HG03439 (cell line): ENCODE measurements around the gene AADAC.
"Not testable (repeated sequence)": the region's sequence is repeated elsewhere in the genome, so short reads cannot be mapped to it uniquely, and the experiment has no call there.

ENCODE experiments used
- ATAC-seq: cut with Tn5 transposase; IDR thresholded peaks from one replicate; pipeline ENCODE4 v1.9.1; 2021; ENCODE audit warnings: mild to moderate bottlenecking, moderate library complexity; ENCODE audit not compliant: unreplicated experiment

The AADAC gene, protein sequence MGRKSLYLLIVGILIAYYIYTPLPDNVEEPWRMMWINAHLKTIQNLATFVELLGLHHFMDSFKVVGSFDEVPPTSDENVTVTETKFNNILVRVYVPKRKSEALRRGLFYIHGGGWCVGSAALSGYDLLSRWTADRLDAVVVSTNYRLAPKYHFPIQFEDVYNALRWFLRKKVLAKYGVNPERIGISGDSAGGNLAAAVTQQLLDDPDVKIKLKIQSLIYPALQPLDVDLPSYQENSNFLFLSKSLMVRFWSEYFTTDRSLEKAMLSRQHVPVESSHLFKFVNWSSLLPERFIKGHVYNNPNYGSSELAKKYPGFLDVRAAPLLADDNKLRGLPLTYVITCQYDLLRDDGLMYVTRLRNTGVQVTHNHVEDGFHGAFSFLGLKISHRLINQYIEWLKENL

DNA sequence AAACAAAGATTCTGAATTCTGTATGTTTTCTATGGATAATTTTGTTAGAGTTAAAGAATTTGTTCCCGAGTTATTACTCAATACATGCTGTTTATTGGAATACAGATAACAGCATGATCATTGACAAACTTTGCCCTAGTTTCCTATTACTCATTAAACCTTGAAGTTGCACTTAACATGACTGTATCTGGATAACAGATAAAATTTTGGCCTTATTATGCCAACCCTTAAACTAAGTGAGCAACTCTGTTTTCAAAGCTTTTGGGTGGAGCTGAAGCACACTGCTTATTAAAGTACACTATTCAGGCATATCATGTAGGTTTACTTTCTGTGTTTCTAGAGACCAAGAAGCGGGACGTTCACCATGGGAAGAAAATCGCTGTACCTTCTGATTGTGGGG lies at the start of gene AADAC:
Gene AADAC (plus strand): TSS at position 318 of the 400 bp plus-strand sequence. CDS start 47 bp downstream, at position 365.
- ATAC-seq = no peak

DNA sequence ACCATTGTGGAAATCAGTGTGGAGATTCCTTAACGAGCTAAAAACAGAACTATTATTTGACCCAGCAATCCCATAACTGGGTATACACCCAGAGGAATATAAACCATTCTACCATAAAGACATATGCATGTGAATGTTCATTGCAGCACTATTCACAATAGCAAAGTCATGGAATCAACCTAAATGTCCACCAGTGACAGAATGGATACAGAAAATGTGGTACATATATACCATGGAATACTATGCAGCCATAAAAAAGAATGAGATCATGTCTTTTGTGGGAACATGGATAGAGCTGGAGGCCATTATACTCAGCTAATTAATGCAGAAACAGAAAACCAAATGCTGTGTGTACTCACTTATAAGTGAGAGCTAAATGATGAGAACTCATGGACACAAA lies 49.2 kb upstream of the AADAC start:
- not testable (repeated sequence) for ATAC-seq

DNA sequence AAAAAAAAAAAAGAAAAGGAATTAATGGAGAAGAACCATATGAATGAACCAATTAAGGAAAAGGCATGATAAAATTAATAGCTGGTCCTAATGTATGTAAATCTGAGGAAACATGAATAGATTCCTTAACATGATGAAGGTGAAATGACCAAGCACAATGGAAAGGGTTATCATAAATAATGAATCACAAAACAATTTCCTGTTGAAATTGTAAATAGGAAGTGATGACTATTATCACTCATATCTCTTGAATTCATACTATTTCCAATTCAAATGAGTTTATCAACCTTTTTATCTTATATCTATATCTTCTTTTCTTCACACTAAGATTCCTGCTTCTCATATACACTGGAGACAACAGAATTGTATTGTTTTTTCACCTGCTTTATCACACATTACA lies 48.2 kb upstream of the AADAC start:
- no peak for ATAC-seq

DNA sequence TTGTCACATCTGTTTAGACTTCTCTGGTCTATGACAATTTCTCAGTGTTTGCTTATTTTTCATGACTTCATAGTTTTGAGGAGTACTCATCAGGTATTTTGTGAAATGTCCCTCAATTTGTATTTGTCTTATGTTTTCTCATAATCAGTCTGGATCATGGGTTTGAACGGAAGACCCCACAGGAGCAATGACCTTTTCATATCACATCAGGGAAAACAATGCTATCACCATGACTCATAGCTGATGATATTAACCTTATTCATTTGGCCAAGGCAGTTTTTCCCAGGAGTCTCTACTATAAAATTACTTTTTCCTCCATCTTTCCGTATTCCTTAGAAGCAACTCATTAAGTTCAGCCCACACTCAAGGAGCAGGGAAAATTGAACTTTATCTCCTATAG lies 47.5 kb upstream of the AADAC start:
- ATAC-seq = no peak

DNA sequence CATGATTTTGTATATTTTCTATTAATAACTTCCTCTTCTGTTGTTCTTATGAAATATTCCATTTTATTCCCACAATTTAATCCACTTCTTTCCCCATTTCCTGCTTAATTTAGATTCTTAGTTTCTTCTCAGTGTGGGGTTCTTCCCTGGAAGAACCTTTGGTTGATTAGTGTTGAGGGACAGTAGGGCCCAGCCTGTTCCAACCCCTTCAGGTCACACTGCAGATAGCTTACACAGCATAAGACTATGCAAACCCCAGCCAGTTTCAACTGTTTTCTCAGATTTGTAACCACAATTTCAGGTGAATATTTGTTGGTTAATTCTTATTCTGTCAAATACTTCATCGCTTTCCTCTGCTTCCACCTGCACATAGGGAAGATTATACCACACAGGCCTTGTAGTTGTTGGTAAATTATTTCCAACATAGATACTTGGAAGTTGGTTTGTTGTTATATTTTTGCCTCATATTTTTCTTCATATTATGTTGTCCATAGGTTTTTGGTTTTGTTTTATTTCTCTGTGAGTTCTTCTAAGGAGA lies 45.5 kb upstream of the AADAC start:
- no peak for ATAC-seq

DNA sequence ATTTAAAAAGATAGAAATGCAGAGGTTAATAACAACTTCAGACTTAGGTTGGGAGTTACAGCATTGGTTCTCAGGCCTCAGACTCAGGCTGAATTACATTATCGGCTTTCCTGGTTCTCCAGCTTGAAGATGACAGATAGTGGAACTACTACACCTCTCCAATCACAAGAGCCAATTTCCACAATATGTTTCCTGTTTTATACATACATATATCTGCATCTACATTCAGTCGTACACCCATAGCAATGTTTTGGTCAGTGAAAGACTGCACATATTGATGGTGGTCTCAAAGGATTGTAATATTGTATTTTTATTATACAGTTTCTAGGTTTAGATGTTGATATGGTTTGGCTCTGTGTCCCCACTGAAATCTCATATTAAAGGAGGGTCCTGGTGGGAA lies 44.7 kb upstream of the AADAC start:
- ATAC-seq = no peak

DNA sequence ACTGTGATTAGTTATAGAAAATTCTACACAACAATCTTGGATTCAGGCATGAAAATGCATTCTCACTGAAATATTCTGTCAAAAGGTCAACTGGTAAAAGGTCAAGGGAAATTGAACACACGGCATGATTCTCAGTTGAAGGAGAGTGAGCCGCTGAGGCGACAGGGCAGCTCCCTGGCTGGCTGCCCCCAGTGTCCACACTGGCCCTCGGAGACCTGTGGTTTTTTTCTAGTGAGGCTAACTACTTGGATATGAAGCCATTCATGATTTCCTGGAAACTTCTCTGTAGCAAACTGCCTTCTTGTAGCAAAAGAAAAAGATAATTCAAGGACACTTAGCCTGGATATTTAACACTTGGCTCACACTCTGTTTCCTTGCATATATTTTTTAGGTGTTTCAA lies 43.0 kb upstream of the AADAC start:
- ATAC-seq = no peak

DNA sequence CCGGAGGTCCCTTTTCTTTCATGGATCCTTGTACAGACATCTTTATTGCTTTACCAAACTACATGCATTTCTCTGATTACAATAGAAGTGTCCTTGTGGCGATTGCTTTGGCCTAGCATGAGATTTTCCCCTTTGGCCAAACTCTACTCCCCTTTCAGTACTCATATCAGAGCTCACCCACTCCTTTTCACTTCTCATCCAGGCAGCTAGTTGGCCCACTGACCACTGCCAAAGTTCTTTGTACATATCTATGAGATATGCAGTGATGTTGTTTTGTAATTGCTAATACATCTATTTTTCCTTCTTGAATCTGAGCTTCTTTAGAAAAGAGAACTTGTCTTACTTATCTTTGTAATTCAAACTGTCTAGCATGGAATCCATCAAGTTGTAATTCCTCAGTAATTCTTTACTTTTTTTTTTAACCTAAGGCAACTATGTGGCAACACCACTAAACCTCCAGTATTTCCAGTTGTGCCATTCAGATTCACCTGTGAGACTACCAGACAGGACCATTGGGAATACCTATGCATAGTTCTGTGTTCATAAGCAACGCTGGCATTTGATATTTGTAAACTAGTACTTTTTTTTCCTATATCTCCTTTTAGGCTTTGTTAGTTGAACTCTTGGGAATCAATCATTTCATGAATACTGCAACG lies 41.0 kb upstream of the AADAC start:
- no peak for ATAC-seq

DNA sequence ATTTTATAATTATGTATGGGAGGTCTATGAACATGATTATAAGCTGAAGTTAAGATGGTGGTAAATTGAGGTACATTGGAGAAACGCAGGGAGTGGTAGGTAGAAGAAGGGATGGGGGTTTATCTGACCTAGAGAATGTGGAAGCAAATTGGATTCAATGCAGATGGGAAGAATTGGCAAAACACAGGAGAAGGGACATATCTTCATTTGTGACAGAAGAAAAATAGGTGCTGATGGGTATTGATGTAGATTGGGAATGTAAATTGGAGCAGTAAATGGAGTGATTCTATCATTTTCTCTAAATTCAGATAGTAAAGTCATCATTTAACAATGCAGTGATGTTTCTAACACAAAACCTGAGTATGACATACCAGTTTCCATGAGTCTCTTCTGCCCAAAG lies 39.7 kb upstream of the AADAC start:
- ATAC-seq = no peak

DNA sequence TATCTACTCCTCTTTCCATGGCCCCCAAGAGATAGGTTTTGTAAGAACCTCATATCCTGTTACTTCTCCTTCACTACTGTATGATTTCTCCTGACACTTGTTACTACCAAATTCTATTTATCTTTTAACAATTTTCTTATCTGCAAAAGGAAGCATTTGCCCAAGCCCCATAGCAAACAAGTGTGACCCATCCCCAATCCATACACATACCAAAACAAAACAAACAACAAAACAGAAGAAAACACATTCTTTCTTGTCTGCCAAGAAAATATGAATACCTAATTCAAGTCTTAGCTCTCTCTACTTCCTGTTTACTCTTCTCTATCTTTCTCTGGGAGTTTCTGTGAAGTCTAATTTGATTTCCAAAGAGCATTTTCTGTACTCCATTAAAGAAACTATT lies 39.0 kb upstream of the AADAC start:
- ATAC-seq = no peak

DNA sequence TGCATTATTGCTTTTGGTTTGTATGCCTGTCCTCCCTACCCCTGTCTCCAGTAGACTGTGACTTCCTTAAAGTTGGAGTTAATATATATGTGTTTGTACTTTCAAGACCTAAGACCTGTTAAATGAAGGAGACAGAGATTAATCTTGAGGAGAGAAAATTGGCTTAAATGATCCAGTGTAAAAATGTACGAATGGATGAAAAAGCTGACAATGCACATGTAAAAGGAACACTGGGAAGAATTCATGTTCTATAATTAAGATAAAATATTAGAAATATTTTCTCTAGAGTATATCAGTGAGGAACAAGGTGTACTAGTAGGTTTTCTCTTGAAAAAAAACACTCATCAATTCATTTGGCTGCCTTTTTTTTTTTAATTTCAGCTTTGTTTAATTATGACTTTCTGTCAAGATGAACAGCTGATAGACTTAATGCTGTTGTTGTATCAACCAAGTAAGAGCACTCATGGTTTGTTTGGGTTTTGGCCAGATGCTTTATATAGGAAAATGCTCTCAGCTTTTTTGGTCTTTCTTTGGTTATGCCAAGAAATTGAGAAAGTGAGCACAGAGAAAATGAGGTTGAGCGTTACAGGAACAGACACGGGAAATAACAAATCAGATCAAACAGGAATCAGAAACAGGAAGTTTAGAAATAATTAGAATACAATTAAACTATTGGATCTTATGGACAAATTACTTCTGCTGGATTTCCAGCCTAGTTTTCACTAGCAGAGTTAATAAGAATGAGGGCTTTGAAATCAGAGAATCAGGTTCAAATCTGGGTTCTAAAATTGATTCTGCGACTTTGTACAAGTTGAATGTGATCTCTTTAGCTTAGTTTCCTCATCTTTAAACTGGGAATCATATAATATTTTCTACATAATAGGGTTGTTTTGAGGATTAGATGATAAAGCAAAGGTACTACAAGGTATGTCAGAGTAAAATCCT lies 38.3 kb upstream of the AADAC start:
- no peak for ATAC-seq

DNA sequence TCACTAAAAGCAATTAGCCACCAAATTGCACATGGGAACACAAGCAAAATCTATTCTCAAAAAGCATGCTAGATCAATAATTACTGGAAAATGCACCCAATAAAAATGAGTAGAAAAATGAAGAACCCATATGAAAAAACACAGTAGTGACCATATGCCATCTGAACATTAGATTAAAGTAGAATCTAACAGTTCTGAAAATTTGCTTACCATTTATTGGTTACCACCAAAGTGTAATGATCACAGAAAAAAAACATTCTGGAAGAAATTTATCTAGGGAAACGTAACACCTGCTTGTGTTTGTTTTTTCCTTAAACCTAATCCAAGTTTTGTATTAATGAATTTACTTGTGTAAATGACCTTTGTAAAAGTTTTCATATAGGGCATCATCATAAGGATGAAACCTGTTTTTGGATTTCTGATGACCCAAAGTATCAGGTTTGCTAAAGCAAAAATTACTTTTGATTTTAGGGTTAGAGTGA lies 37.6 kb upstream of the AADAC start:
- ATAC-seq = no peak

DNA sequence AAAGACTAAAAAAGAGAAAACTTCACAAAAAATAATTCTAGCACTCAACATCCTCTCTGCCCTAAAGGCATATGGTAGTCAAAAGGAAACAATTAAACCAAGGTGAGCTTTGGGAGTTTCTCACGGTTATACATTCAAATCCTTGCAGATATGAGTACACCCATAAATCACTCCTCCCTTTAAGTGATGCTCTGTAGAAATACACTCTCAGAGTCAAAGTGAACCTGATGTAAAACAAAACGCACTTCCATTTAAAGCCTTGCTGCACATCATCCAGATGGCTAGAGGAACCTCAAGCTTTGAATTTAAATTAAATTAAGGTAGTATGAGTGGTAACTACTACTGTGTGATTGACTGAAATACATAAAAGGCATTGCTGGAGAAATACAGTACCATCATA lies 36.0 kb upstream of the AADAC start:
- no peak for ATAC-seq

DNA sequence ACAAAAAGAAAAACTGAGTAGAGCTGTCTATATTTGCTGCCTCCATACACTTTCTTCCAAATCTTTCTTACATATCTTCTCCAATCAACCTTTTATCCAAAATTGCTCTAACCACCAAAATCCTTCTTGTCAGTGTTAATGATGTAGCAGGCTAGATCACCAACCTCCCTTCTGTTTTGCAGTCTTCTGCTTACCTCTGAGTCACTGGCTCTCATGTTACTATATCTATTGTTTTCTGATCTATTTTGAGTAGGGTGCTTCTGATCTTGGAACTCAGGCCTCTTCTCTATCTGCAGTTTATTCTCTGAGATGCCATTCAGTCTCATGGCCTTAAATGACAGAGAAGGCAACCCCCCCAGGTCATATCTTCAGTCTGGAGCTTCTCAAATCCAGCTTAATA lies 26.3 kb upstream of the AADAC start:
- no peak for ATAC-seq

DNA sequence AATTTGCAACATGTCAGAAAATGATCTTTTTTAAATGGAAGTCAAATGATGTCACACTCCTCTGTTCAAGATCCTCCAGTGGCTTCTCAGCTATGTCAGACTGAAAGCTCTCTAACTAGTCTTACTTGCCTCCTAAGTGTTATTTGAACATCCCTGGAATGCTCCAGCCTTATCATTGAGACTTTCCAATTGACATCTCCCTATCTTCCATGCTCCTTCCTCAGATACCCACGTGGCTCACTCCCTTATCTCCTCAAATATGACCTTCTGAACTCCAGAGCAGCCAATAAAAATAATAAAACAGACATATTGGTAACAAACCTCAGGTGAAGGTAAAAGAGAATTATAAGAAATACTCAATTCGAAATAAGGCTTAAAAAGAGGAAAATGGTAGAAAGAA lies 25.5 kb upstream of the AADAC start:
- no peak for ATAC-seq

DNA sequence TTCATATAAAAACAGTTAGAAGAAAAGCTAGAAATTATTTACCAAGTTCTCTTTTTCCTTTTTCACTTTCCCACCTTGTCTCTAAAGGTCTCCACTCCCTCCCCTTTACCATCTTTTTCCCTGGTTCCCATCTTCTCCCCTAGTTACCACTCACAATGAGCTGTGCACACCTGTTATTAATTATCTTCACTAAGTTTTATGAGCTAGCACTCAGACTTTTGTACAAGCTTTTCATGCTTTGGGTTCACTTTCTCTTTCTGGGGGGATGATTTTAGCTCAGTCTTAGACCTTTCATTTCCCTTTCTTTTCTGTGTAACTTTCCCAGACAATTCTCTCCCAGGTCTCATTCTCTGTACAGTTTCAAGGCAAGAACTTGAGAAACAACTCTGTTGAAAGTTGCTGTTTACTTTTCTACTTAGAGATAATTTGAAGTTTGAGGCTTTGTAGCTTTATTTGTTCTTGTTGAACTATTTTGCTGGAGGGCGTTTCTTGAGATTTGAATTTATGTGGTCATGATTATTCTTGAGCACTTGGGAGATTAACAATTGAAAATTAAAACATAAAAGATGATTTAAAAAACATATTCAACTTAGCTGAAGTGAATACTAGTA lies 24.0 kb upstream of the AADAC start:
- ATAC-seq = no peak

DNA sequence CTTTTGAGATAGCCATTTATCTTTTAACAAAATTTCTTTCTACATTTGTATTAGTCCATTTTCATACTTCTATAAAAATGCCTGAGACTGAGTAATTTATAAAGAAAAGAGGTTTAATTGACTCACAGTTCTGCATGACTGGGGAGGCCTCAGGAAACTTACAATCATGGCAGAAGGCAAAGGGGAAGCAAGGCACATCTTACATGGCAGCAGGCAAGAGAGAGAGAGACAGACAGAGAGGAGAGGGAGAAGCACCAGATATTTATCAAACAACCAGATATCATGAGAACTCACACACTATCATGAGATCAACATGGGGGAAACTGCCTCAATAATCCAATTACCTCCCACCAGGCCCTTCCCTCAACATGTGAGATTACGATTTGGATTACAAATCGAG lies 23.2 kb upstream of the AADAC start:
- ATAC-seq = not testable (repeated sequence)

DNA sequence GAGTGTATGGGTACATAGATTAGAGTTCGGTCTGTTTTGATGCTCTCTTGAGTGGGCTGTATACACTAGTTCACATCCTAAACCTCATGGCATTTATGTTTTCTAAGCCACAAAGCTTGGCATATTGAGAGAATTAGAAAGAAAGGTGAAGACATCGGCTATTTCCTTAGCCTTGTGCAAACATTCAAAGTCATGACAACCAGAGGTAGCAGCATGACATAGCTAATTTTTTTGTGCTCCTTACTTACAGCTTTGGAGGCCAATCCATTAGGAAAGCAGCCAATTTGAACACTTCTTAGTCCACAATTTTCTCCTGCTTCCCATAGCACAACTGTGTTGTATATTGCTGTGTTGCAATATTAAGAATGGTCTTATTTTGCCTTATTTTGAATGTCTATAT lies 21.5 kb upstream of the AADAC start:
- ATAC-seq = no peak

DNA sequence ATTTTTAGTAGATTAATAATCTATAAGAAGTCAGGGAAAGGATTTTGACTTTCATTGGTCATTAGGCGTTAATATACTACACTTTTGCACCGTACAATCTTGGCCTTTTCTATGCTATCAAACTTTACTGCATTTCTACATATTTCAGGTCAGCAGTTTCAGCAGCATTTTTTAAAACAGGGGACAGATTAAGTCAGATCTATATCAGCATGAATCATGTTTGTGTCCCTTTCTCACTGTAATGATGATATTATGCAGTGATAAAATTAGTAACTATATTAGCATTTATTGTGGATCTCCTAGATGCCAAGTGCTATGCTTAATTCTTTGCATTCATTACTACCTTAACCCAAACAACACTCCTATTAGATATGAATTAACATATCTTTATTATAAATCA lies 20.3 kb upstream of the AADAC start:
- no peak for ATAC-seq

DNA sequence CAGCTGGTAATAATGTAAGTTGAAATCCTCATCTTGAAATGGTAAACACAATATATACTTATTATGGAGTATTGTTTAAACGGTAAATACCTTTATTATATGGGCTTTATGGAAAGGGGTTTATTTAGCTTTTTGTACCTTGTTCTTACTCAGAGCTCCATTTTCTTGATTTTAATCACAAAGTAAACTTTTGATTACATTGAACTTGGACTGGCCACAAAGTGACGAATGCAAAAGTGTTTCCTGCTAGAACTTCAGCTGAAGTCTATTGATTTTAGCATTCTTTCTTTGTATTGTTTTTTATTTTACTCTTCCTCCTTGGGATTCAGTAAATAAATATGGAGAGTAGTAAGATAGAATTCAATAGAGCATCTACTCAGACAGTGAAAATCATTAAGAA lies 19.8 kb upstream of the AADAC start:
- ATAC-seq = no peak

DNA sequence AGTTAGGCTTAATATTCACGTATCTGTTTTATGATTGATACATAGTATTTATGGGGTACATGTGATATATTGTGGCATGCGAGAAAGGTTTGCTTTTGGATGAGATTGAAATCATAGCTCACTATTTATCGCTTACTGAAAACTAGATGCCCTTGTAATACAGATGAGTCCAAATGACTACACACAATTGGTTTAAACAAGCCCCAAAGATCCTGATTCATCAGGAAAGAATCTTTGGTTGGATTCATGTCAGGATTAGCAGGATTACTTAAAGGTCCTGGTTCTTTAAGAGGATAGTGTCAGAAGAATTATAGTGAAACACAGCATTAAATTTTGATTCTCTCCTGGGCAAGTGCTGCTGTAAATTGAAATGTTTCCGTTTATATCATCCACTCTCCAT lies 18.6 kb upstream of the AADAC start:
- no peak for ATAC-seq
